Measurements from ENCODE around the gene RUSC2. TPM values are rescaled to one million over a fixed set of nuclear protein-coding genes. Genes with fewer than 3 reads are reported as not detected.

RUSC2 gene
- total and polyA plus RNA-seq, 2 of the 4 experiments (the other 2 are of a cell fraction): 17.4 to 35.4 TPM

DNA sequence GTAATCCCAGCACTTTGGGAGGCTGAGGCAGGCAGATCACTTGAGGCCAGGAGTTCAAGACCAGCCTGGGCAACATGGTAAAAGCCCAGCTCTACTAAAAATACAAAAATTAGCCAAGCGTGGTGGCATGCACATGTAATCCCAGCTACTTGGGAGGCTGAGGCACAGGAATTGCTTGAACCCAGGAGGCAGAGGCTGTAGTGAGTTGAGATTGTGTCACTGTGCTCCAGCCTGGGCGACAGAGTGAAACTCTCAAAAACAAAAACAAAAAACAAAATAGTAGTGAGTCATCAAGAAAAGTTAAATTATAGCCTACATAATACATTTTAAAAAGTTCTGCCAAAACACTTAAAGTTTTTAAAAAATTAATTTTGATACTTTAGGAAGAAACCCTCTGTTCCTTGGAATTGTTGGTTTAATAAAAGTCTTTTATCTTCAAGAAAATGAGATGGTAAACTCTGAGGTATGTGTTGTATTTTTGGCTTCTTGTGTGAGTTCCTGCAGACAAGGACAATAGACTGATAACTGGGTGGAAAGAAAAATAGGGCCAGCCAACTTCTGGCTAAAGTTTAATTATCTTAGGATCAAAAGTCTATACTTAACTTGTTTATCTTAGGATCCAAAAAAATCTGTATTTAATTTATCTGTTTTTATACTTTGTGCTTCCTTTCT is 9.3 kb downstream of the RUSC2 start:
- Histone ChIP-seq H3K36me3 (ENCODE audit: control insufficient read depth, insufficient read depth, low read length) (peaks cover 8% of the 10 kb centered on the region), H2AK9ac (replicated peaks; ENCODE audit: low read depth, low read length, poor library complexity) (no peak overlapping the region), H3K14ac (replicated peaks; ENCODE audit: low read depth, low read length) (no peak overlapping the region), H2BK20ac (ENCODE audit: low read depth, low read length) (no peak overlapping the region), H3K9ac (ENCODE audit: low read depth, low read length) (no peak overlapping the region), H3K27ac (ENCODE audit: insufficient read depth, low read length) (no peak overlapping the region), H2BK120ac (ENCODE audit: low read depth, low read length) (no peak overlapping the region), H2AFZ (replicated peaks; ENCODE audit: low read length, poor library complexity) (no peak overlapping the region), H4K91ac (ENCODE audit: insufficient read depth, low read depth, low read length) (no peak overlapping the region), H2AK5ac (ENCODE audit: low read depth, low read length) (no peak overlapping the region), H3K23ac (ENCODE audit: low read depth, low read length) (no peak overlapping the region), H3K18ac (ENCODE audit: low read depth, low read length) (no peak overlapping the region), H3K4me1 (ENCODE audit: control insufficient read depth, insufficient read depth, low read length) (peaks cover 3% of the 10 kb centered on the region; the same call in 1 of the 2 replicates), H3K4me2 (ENCODE audit: low read depth, low read length) (no peak overlapping the region), H4K20me1 (ENCODE audit: insufficient read depth, low read length) (peaks cover 29% of the 10 kb centered on the region; the same call in 1 of the 2 replicates), H3K56ac (ENCODE audit: extremely low read depth, insufficient read depth, low read length) (no peak overlapping the region), H2BK15ac (ENCODE audit: low read depth, low read length) (no peak overlapping the region), H3K9me3 (ENCODE audit: control insufficient read depth, insufficient read depth, low read length) (no peaks in the 10 kb centered on the region), H3K79me1 (ENCODE audit: low read depth in 1 of 2, low read length in 2 of 2) (peaks cover 18 to 71% of the 10 kb centered on the region in 2 experiments), H4K8ac (ENCODE audit: low read depth in 2 of 2, low read length in 2 of 2) (no peak overlapping the region), H2BK5ac (ENCODE audit: low read depth, low read length, poor library complexity, severe bottlenecking) (no peak overlapping the region), H3K27me3 (ENCODE audit: control insufficient read depth, insufficient read depth, low read length) (no peaks in the 10 kb centered on the region), H3K4ac (ENCODE audit: low read depth, low read length) (no peak overlapping the region), H3K4me3 (ENCODE audit: insufficient read depth, low read depth, low read length) (no peak overlapping the region), H4K5ac (ENCODE audit: low read depth, low read length) (no peak overlapping the region), H3K9me1 (ENCODE audit: insufficient read depth, low read length) (no peaks in the 10 kb centered on the region)
- TF ChIP-seq RCOR1 (IDR thresholded peaks at IDR 0.05; ENCODE audit: insufficient replicate concordance, low read length): no peak
- no peak for TF ChIP-seq MXI1 (IDR thresholded peaks at IDR 0.05; ENCODE audit: borderline replicate concordance, low read depth, low read length)
- TF ChIP-seq BHLHE40 (IDR thresholded peaks at IDR 0.05; ENCODE audit: low read depth, low read length): no peak
- no peak for TF ChIP-seq NFE2L2 (IDR thresholded peaks at IDR 0.05; ENCODE audit: low read depth, low read length)
- TF ChIP-seq, protein P1, sequence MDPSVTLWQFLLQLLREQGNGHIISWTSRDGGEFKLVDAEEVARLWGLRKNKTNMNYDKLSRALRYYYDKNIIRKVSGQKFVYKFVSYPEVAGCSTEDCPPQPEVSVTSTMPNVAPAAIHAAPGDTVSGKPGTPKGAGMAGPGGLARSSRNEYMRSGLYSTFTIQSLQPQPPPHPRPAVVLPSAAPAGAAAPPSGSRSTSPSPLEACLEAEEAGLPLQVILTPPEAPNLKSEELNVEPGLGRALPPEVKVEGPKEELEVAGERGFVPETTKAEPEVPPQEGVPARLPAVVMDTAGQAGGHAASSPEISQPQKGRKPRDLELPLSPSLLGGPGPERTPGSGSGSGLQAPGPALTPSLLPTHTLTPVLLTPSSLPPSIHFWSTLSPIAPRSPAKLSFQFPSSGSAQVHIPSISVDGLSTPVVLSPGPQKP (IDR thresholded peaks at IDR 0.05; ENCODE audit: borderline replicate concordance, low read depth, low read length): no peak
- TF ChIP-seq MAFK (IDR thresholded peaks at IDR 0.05; ENCODE audit: low read depth, low read length): no peak
- no peak for TF ChIP-seq CEBPB (IDR thresholded peaks at IDR 0.05; ENCODE audit: low read depth, low read length)
- TF ChIP-seq RAD21 (IDR thresholded peaks at IDR 0.05; ENCODE audit: low read length): no peak
- no peak for TF ChIP-seq POLR2A (IDR thresholded peaks at IDR 0.05; ENCODE audit: low read depth, low read length)
- TF ChIP-seq SMC3 (IDR thresholded peaks at IDR 0.05; ENCODE audit: low read depth, low read length): no peak
- no TSS peak for BruUV-seq (replicated peaks)
- DNase-seq (no peak), ATAC-seq (ENCODE audit: low read depth) (no peak)
- in situ Hi-C loops (cut with MboI; ENCODE audit: low sequenced_read_pairs): no loop called here
- intact Hi-C loops (cut with micrococcal nuclease): no loop called here
- dilution Hi-C loops (cut with HindIII; ENCODE audit: low sequenced_read_pairs, unreplicated experiment): no loop called here
- no CpG with 5 or more reads among the region's 2 CpGs for WGBS, 2 experiments (ENCODE audit: extremely low coverage in 2 of 2, insufficient read length in 1 of 2)
- POLR2A ChIA-PET (ENCODE audit: unreplicated experiment): no interaction called here
- CTCF ChIA-PET: interaction anchor here (0.6 kb wide), 1 partner anchor 162 kb away, joined by 3 read pairs; no protein-coding TSS in a partner anchor

Data from IMR-90 (cell line).